ENCODE results near the gene SHOC2. TPM values are rescaled to one million over a fixed set of nuclear protein-coding genes. Genes with fewer than 3 reads are reported as not detected.

The SHOC2 gene
- 29.6 TPM for total RNA-seq

DNA sequence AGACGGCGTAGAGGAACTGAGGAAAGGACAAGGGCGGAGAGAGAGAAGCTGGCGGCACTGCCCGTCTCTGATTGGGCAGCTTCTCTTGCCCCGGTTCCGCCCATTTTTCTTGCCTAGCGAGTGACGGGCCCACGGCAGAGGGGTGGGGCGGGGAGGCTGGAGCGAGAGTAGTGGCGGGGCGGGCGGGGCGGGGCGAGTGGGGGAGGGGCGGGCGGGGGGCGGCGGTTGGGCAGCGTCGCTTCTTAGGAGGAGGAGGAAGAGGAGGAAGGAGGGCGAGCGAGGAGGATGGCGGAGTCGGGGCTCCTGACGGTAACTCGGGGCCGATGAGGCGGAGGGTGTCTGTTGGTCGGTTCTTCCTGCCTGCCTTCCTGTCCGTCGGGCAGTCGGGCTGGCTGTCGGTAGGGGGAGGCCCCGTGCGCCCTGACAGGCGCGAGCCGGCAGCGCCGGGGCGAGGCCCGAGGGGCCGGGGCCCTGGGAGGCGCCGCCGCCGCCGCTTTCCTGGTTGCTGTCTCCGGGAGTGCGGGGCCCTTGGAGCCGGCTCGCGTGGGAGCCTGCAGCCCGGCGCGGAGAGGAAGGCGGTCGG lies at the start of gene SHOC2:
TSS of gene SHOC2 (plus strand) at position 256 of the 583 bp plus-strand sequence. CDS start 44,755 bp downstream, outside the sequence.
- no peak for DNase-seq (ENCODE audit: low read depth in 2 of 3, low spot score in 2 of 3)

- DNase-seq (ENCODE audit: low read depth in 2 of 3, low spot score in 2 of 3): no peak
Observed at GRCh38 chr10:110870823-110871297, 48.5 kb upstream of the SHOC2 start.

DNA sequence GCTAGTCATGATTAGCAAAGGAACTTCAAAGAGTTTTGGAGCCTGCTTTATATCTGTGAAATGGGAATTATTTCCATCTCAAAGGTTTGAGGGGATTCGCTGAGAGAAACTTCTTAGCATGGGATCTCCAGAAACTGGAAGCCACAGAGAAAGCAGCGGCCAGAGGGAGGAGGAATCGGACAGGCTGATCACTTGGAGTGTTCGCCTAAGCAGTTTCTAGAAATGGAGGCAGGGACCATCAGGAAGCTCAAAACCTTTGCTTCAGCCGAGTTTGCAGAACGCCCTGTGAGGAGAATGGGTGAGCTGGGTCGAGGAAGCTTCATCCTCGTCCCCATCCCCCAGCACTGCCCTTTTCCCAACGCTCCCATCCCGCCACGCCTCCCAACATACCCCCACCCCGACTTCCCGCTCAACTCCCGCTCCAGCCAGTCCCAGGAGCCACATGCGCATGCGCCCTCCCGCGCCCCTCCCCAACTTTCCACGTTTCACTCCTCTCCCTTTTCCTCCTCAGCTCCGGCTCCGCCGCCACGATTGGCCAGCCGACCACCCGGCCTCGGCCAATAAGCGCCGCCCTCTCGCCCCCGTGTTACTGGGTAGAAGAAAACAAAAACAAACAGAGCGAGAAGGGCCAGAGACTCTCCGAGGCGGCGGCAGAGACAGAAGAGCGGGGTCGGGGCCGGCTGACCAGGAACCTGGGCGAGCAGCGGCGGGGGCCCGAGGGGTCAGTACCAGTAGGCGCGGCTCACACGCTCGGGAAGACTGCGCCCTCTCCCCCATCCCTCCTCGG lies 47.9 kb upstream of the SHOC2 start, which contains the start of gene PDCD4:
TSS of gene PDCD4 (plus strand) at position 631 of the 787 bp plus-strand sequence. CDS start 4,100 bp downstream, outside the sequence.
- DNase-seq (ENCODE audit: low read depth in 2 of 3, low spot score in 2 of 3): peak; percentile 78 to 96 (median 95)

DNA sequence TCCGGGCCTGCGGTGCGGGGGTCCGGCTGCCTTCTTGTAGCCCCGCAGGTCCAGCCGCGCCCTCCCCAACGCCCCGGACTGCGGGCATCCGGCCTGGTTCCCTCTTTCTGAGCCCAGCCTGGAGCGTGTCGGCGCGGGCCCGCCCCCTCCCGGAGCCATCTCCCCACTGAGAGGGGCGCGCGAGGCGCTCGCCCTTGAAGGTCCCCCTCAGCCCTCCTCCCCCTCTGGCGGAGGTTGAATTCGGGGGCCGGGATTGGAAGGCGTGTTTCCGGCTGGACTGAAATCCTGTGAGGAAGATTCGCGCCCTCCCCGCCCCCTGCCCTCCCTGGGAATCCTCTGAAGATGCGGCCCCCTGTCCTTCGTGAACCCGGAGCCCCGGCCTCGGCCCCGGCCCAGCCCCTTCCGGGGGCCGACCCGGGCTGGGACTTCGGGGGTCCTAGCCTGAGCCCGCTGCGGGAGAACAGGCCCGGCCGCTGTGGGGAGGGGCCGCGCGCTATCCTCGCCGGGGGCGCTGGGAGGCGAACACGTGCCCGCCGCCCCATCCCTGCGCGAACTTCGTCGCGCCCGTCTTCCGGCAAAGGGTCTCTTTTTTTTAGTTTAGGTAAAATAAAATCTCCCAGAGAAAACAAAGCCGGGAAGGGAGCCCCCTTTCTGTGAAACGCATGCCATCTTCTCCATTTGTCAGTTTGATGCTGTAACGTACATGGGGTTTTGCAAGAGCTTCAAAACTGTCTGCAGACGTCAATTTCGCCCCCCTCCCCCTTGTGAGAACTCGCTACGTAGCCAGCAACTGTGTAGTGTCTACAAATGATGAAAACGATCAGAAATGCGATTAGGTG lies 47.0 kb upstream of the SHOC2 start:
- peak; percentile 77 to 90 (median 84) for DNase-seq (ENCODE audit: low read depth in 2 of 3, low spot score in 2 of 3)

GRCh38 chr10:110872984-110873923 lies 46.1 kb upstream of the SHOC2 start:
- no peak for DNase-seq (ENCODE audit: low read depth in 2 of 3, low spot score in 2 of 3)

- no peak for DNase-seq (ENCODE audit: low read depth in 2 of 3, low spot score in 2 of 3)
Observed at GRCh38 chr10:110873951-110874350, 45.5 kb upstream of the SHOC2 start.

GRCh38 chr10:110876000-110876399 lies 43.4 kb upstream of the SHOC2 start:
- no peak for DNase-seq (ENCODE audit: low read depth in 2 of 3, low spot score in 2 of 3)

DNA sequence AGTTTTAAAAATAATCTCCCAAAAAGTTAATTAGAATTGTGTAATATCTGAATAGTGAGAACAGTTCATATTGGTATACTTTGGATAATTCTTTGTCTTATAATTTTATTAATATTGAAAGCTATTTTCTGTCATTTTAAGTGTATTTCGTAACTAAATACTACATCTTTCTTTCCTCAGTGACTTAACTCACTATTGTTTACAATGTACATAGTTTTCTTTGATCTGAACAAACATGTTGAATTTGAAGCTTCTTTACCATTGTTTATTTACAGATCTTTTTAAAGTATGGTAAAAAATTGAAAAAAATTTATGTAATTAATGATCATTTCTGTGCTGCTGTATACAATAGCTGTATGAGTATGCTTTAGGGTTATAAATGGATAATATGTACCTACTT lies 42.6 kb upstream of the SHOC2 start:
- no peak for DNase-seq (ENCODE audit: low read depth in 2 of 3, low spot score in 2 of 3)

DNA sequence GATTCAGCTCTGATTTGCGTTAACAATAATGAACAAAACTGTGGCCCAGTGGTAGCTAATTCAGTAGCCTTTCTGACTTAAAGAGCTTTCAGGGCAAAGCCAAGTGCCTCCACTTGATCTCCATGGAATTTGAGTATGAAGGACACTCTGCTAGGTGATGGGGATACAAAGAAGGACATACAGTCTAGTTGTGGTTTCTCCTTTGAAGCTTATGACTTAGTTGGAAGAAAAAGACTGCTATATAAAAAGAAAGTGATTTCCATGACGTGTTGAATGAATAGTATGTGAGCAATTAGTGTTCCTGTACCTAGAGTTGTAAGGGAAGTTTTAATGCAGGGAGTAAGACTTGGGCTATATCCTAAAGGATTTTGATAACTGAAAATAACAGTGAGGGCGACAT lies 39.4 kb upstream of the SHOC2 start:
- DNase-seq (ENCODE audit: low read depth in 2 of 3, low spot score in 2 of 3): no peak

- no peak for DNase-seq (ENCODE audit: low read depth in 2 of 3, low spot score in 2 of 3)
Observed at GRCh38 chr10:110881247-110881646, 38.2 kb upstream of the SHOC2 start.

DNA sequence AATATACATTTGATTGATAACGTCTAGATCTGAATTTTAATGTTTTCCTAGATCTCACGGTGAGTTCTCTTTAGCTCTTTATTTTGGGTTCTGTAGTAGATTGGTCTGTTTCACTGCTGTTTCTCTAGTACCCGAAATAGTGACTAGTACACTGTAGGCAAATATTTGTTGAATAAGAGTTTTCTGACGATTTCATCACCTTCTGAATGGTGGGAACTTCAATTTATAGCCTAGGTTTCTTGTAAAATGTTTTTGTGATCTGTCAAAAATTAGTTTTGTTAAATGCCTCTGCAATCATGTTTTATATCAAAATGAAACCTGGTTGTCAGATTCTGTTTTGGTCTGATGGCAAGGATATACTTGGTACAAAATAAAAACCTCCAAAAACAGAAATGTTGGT lies 37.5 kb upstream of the SHOC2 start:
- no peak for DNase-seq (ENCODE audit: low read depth in 2 of 3, low spot score in 2 of 3)

DNA sequence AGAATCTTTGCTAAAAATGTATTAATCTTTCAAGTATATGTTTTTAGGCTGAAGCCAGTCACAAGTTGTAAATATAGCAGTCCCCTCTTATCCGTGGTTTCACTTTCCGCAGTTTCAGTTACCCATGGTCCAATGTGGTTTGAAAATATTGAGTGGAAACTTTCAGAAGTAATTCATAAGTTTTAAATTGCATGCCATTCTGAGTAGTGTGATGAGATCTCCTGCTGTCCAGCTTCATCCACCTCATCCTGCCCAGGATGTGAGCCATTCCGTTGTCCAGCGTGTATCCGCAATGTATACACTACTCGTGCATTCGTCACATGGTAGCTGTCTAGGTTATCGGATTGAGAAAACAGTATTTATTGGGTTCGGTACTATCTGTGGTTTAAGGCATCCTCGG lies 35.5 kb upstream of the SHOC2 start:
- DNase-seq (ENCODE audit: low read depth in 2 of 3, low spot score in 2 of 3): no peak

GRCh38 chr10:110885932-110886674 lies 33.3 kb upstream of the SHOC2 start:
- no peak for DNase-seq (ENCODE audit: low read depth in 2 of 3, low spot score in 2 of 3)

GRCh38 chr10:110887560-110887959 lies 31.8 kb upstream of the SHOC2 start:
- DNase-seq (ENCODE audit: low read depth in 2 of 3, low spot score in 2 of 3): no peak

- DNase-seq (ENCODE audit: low read depth in 2 of 3, low spot score in 2 of 3): no peak
Observed at GRCh38 chr10:110892602-110893288, 26.7 kb upstream of the SHOC2 start.

- DNase-seq (ENCODE audit: low read depth in 2 of 3, low spot score in 2 of 3): peak in 2 of 3 donors; percentile 43 to 76
Observed at GRCh38 chr10:110893559-110894179, 25.7 kb upstream of the SHOC2 start.

DNA sequence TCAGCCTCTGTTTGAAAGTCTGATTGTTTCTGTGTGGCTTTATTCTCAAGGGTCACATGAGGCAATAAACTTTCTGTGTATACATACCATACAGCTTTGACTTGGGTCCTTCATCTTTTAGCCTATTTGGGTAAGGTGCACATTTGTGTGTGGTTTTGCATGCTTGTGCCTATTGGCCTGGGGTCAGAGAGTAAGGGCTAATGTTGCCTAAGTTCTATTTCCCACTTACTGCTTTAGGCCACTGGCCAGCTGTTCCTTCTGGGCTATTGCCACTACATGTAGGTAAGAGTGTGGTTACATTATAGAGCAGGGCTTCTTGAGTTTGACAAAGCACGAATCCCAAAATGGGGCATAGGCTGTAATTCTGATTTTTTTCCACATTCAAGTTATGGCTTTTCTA lies 22.2 kb upstream of the SHOC2 start:
- DNase-seq (ENCODE audit: low read depth in 2 of 3, low spot score in 2 of 3): no peak

DNA sequence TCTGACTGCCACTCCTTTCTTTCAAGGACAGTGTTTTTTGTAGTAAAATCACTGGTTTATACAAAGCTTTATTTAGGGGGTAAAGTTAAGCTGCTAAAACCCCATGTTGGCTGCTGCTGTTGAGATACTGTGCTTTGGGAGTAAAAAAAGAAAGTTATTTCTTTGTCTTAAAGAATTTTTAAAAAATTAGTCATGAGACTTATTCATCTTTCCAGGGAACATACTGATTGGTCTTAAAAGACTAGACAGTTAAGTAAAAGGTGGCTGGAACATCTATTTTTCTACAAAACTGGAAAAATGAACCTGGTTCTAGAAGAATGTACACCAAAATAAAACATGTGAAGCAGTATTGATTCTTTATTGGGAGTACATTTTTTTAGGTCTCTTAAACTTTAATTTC lies 21.0 kb upstream of the SHOC2 start:
- DNase-seq (ENCODE audit: low read depth in 2 of 3, low spot score in 2 of 3): no peak

Measured in hematopoietic multipotent progenitor cell (in vitro differentiated cells).